Fibroblast of mammary gland (primary cell): Measurements from ENCODE around the gene C1orf185.
A peak's percentile ranks its signal among the peaks of the same experiment; 100 is the strongest.

Experiments
- DNase-seq: peaks from one replicate; pipeline ENCODE4 v3.0.0-alpha.2; 2010; ENCODE audit warnings: low read depth
- H3K4me3 ChIP-seq: 2 replicates; pipeline ENCODE4 v1.5.1; 2011; ENCODE audit warnings: low read depth, mild to moderate bottlenecking, low read length, moderate library complexity; ENCODE audit not compliant: control insufficient read depth
- TF ChIP-seq, protein P1 (sequence below): conservative IDR thresholded peaks from 2 replicates; pipeline ENCODE4 v1.5.1; 2011; ENCODE audit warnings: low read depth, low read length, inconsistent platforms; ENCODE audit not compliant: control insufficient read depth, insufficient read depth

Gene C1orf185

DNA sequence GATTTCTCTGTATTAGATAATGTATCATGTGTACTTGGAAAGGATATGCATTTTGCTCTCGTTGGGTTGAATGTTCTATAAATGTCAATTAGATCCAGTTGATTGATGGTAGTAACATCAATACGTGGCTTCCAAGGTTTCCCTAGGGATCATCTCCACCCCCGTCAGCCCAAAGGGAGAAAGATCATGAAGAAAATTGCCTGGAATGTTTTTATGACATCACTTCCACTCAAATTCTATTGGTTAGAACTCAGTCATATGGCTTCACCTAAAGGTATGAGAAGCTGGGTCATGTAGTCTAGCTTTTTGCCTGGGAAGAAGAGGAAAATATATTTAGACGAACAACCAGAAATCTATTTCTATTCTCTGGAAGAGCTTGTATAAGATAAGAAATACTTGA, at the start of gene C1orf185:
TSS of gene C1orf185 (plus strand) at position 253 of the 400 bp plus-strand sequence. CDS start at position 259, 6 bp downstream.
- DNase-seq = peak; percentile 10
- TF ChIP-seq, protein P1, sequence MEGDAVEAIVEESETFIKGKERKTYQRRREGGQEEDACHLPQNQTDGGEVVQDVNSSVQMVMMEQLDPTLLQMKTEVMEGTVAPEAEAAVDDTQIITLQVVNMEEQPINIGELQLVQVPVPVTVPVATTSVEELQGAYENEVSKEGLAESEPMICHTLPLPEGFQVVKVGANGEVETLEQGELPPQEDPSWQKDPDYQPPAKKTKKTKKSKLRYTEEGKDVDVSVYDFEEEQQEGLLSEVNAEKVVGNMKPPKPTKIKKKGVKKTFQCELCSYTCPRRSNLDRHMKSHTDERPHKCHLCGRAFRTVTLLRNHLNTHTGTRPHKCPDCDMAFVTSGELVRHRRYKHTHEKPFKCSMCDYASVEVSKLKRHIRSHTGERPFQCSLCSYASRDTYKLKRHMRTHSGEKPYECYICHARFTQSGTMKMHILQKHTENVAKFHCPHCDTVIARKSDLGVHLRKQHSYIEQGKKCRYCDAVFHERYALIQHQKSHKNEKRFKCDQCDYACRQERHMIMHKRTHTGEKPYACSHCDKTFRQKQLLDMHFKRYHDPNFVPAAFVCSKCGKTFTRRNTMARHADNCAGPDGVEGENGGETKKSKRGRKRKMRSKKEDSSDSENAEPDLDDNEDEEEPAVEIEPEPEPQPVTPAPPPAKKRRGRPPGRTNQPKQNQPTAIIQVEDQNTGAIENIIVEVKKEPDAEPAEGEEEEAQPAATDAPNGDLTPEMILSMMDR = no peak
- H3K4me3 ChIP-seq = no peak within 1 kb of the TSS

DNA sequence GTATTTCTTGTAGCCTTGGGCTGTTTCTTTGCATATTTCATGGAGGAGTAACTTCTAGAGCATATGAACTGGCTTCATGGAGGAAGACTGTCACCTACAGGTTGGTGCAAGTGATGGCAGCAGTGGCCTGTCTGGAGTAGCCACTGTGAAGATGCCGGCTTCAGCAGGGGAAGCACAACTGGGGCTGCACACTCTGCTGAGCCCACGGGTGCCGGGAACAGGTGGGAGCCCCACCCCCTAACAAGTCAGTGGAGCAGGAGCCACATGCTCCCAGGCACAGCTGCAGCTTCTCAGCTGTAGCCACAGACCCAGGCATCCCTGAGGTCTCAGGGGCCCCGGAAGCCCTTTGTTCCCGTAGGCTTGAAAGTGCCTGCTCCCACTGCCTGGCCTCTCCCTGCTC, 43.2 kb upstream of the C1orf185 start:
- TF ChIP-seq, protein P1 = peak; percentile 38
- peak; percentile 27 for DNase-seq
- no peak overlapping the region for H3K4me3 ChIP-seq

DNA sequence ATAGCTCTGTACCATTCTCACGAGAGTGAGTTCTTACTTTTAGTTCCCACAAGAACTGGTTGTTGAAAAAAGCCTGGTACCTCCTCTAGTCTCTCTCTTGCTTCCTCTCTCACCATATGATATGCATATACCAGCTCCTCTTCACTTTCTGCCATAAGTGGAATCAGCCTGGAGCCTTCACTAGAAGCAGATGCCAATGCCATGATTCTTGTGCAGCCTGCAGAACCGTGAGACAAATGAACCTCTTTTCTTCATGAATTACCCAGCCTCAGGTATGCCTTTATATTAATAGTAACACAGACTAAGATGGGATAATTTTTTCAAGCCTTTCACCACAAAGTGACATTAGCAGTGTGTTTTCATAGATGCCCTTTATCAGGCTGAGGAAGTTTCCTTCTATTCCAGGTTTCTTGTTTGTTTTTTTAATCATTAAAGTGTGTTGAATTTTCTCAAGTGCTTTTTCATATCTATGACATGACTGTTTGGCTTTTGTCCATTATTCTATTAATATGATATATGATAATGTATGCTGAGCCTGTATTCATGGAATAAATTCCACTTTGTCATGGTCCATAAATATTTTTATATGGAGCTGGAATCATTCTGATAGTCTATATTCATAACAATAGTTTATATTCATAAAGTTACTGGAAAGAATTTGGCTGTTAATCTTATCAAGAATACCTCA, 40.7 kb upstream of the C1orf185 start:
- DNase-seq = no peak
- H3K4me3 ChIP-seq = no peak overlapping the region
- TF ChIP-seq, protein P1 = no peak

GRCh38 chr1:51063121-51063520, 38.9 kb upstream of the C1orf185 start:
- H3K4me3 ChIP-seq = no peak overlapping the region
- DNase-seq = peak; percentile 72
- TF ChIP-seq, protein P1 = no peak

DNA sequence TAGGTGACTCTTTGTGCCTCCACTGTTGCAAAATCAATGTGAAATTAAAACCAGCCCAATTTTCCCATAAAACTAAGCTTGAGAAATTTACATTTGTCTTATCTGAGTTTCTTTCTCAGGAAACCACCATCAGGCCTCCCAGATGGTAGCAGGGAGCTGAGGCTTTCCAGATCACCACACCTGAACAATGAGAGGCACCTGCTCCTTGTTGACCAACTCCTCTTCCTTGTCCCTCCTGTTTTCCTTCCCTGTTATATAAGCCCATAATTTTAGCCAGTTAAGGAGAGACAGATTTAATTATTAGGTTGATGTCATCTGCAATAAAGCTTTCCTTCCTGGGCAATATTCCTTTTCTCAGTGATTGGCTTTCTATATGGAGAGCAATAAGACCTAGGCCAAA, 32.0 kb upstream of the C1orf185 start:
- H3K4me3 ChIP-seq = no peak overlapping the region
- TF ChIP-seq, protein P1 = no peak
- no peak for DNase-seq

DNA sequence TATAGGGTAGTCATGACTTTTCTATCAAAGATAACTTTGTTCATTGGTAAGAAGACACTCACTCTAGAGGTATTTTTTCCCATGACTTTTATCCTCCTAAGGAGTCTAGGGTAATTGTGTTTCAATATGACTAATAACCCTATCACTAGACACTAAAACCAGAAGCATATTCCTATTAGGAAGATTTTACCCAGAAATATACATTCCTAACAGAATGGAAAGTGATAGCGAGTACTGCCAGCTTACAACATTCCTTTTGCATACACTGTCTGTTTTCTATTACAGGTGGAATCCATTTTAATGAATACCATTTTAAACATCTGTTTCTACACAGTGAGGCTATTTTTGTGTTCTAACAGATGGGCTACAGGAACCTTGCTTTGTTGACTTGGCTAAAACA, 31.4 kb upstream of the C1orf185 start:
- DNase-seq = peak; percentile 85
- TF ChIP-seq, protein P1 = no peak
- H3K4me3 ChIP-seq = no peak overlapping the region
